ENCODE data around the gene TMEM178A.
"Not testable (repeated sequence)": the region's sequence is repeated elsewhere in the genome, so short reads cannot be mapped to it uniquely, and the experiment has no call there.

The TMEM178A gene

DNA sequence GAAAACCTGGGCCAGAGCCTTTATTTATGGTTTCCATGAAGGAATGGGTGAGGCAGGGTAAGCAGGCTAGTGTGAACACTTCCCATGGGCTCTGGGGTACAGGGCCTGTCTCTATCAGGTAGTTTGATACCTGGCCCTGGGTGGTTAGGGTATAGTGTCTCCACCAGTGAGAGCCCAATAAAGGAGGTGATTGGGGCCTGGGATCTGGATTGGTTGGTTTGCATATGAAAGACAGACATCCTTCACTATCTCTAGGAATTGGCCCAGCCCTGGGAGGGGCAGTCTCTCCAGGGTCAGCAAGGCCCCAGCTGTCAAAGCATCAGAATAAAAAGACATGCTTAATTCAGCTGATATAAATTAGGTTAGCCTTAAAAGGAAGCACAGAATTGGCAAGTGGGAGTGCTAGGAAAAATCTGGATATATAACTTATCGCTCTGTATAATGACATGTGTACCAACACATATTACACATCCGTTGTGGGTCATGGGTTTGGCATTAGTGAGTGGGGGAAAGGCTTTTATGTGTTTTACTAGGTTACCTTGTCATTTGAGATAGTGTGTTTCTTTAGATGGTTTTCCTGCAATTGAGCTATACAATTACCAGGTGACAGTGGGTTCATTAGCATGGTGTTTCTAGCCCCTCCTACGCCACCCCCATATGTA, 18.5 kb upstream of the TMEM178A start:
- DNase-seq (ENCODE audit: low read depth in 1 of 2, low spot score in 1 of 2): no peak

- DNase-seq (ENCODE audit: low read depth in 1 of 2, low spot score in 1 of 2): no peak
These were observed 17.1 kb upstream of the TMEM178A start for GRCh38 chr2:39648580-39648979.

DNA sequence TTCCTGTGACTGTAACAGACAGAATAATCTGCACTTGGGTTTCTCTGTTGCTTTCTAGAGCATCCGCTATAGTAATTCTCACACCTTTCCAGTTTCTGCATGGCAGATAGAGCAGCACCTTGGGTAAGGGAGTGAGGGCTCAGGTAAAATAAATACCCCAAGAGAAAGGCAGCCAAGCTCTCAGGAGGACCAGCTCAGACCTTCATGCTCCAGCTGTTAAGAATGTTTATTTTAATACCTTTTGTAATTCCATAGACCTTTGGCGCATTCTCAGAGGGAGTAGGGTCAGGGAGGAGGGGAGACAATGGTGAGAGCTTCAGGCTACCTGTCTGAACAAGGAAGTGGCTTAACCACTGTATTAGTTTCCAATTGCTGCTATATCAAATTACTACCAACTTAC, 16.2 kb upstream of the TMEM178A start:
- no peak for DNase-seq (ENCODE audit: low read depth in 1 of 2, low spot score in 1 of 2)

DNA sequence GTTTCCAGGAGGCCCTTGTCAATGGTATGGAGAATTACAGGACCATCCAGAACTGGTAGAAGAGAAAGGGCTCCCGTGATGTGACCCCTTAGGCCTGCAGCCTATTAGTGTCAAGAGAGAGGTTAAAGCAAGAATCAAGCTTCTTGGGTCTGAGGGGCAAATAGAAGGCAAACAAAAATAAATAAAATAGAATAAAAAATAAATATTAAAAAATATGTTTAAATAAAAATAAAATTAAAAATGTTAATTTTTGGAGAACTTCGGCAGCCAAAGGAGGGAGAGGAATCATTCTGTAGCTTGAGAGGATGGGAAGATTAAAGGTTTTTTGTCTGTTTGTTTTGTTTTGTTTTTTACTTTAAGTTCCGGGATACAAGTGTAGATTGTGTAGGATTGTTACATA, 15.2 kb upstream of the TMEM178A start:
- no peak for DNase-seq (ENCODE audit: low read depth in 1 of 2, low spot score in 1 of 2)

- not testable (repeated sequence) for DNase-seq (ENCODE audit: low read depth in 1 of 2, low spot score in 1 of 2)
These were observed 9.5 kb upstream of the TMEM178A start for GRCh38 chr2:39656215-39656614.

DNA sequence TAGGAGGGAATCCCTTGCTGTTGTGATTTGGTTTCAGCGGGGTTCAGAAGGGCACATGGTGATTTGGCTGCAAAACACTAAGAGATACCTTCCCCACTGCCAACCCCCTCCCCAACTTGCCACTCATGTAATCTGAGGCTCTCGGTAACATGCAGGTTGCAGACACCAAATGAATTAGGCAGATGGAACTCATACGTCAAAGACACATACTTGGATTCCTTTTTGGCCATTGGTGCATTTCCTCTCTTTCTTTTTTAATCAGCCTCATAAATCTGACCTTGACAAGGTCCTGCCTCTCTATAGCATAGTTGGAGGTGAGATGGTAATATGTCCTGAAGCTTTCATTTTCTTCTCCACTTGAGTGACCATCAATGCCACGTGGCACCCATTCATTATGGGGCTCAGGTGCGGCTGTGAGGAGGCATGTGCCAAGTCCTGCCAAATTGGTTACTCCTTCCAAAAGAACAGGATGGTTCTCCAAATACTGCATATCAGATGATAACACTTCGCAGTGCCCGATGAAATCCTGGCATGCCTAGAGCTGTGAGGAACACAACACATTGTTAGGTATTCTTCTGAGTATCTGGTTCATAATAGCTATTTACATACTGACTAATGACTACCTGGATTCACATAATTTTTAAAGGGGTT, 8.3 kb upstream of the TMEM178A start:
- no peak for DNase-seq (ENCODE audit: low read depth in 1 of 2, low spot score in 1 of 2)

- no peak for DNase-seq (ENCODE audit: low read depth in 1 of 2, low spot score in 1 of 2)
These were observed 7.3 kb upstream of the TMEM178A start for GRCh38 chr2:39658371-39658770.

GRCh38 chr2:39659765-39660611, 5.7 kb upstream of the TMEM178A start:
- no peak for DNase-seq (ENCODE audit: low read depth in 1 of 2, low spot score in 1 of 2)

GRCh38 chr2:39660612-39661236, 5.0 kb upstream of the TMEM178A start:
- DNase-seq (ENCODE audit: low read depth in 1 of 2, low spot score in 1 of 2): no peak

- DNase-seq (ENCODE audit: low read depth in 1 of 2, low spot score in 1 of 2): no peak
These were observed 3.9 kb upstream of the TMEM178A start for GRCh38 chr2:39661826-39662225.

- DNase-seq (ENCODE audit: low read depth in 1 of 2, low spot score in 1 of 2): no peak
These were observed 2.4 kb upstream of the TMEM178A start for GRCh38 chr2:39663187-39663930.

GRCh38 chr2:39664232-39664887, 1.4 kb upstream of the TMEM178A start:
- DNase-seq (ENCODE audit: low read depth in 1 of 2, low spot score in 1 of 2): no peak

DNA sequence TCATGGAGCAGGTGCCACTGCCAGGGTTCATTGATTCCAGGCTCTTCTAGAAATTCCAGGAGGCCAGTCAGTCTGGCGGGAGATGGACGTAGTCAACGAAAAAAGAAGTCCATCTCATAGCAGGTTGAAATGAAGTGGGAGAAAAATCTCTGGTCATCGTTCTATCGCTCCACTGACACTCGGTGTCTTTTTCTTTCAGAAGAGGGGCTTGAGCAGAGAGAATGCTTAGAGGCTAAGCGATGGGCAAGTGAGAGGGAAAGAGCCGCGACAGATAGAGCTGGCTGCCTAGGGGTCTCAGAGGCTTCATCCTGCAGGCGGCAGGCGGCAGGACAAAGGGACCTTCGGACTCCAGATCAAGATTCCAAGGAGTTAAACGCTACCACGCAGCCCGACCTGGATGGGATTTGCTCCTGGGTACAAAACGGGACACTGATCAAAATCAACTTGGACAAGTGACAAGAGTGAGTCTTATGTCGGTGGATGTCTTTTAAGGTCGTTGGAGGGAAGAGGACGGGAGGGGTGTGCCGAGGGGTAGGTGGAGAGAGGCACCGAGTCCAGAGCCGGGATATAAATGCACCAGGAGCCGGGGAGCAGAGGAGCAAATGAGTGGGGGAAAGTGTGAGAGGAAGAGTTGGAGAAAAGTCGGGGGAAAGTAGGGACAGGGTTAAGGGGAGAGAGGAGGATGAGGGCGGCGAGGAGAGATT, 677 bp upstream of the TMEM178A start:
- no peak for DNase-seq (ENCODE audit: low read depth in 1 of 2, low spot score in 1 of 2)

- DNase-seq (ENCODE audit: low read depth in 1 of 2, low spot score in 1 of 2): no peak
These were observed 879 bp downstream of the TMEM178A start for GRCh38 chr2:39666491-39667101.

GRCh38 chr2:39667104-39667885, 1.6 kb downstream of the TMEM178A start:
- no peak for DNase-seq (ENCODE audit: low read depth in 1 of 2, low spot score in 1 of 2)

GRCh38 chr2:39667886-39668276, 2.2 kb downstream of the TMEM178A start:
- DNase-seq (ENCODE audit: low read depth in 1 of 2, low spot score in 1 of 2): no peak

GRCh38 chr2:39668576-39669080, 2.9 kb downstream of the TMEM178A start:
- no peak for DNase-seq (ENCODE audit: low read depth in 1 of 2, low spot score in 1 of 2)

- DNase-seq (ENCODE audit: low read depth in 1 of 2, low spot score in 1 of 2): no peak
These were observed 5.9 kb downstream of the TMEM178A start for GRCh38 chr2:39671604-39672003.

All from activated T-helper 1 cell treated with anti-CD3 and anti-CD28 coated beads, Interleukin-2, amount 50 U/mL, for 16 hours (primary cell).